Measurements from ENCODE around the gene PTPRD.

DNA sequence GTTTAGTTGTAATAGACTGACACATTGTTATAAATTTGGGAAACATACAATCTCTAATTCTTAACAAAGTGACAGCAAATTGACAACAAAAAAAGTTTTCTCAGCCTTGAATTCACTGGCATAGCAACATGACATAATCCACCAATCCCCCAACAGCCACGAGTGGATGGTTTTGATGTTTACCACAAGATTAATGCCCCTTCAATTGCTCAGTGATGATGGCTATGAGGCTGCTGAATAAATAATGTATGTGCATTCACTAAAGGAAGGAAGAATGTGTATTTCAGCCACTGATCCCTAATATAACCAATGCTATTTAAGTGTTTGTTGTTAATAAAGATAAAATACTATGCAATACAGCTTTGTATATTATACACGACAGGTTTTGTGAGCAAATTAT, 2069.6 kb downstream of the PTPRD start:
- TF ChIP-seq, protein P1, sequence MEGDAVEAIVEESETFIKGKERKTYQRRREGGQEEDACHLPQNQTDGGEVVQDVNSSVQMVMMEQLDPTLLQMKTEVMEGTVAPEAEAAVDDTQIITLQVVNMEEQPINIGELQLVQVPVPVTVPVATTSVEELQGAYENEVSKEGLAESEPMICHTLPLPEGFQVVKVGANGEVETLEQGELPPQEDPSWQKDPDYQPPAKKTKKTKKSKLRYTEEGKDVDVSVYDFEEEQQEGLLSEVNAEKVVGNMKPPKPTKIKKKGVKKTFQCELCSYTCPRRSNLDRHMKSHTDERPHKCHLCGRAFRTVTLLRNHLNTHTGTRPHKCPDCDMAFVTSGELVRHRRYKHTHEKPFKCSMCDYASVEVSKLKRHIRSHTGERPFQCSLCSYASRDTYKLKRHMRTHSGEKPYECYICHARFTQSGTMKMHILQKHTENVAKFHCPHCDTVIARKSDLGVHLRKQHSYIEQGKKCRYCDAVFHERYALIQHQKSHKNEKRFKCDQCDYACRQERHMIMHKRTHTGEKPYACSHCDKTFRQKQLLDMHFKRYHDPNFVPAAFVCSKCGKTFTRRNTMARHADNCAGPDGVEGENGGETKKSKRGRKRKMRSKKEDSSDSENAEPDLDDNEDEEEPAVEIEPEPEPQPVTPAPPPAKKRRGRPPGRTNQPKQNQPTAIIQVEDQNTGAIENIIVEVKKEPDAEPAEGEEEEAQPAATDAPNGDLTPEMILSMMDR (IDR thresholded peaks at IDR 0.05) = no peak
- TF ChIP-seq POLR2A (IDR thresholded peaks at IDR 0.05) = no peak
